Mesenchymal stem cell (in vitro differentiated cells and primary cell): ENCODE measurements around the gene LMNTD1. TPM values are rescaled to one million over a fixed set of nuclear protein-coding genes. Genes with fewer than 3 reads are reported as not detected.
A peak's percentile ranks its signal among the peaks of the same experiment; 100 is the strongest.
"Not testable (repeated sequence)": the region's sequence is repeated elsewhere in the genome, so short reads cannot be mapped to it uniquely, and the experiment has no call there.

Experiments
- DNase-seq: peaks from one replicate; pipeline ENCODE4 v3.0.0-alpha.2; 2013
- H2AFZ ChIP-seq: one replicate; pipeline ENCODE4 v1.6.1; 2013; ENCODE audit warnings: low read depth, mild to moderate bottlenecking, control low read depth, inconsistent platforms, low read length, moderate library complexity
- H2AK5ac ChIP-seq: 2 replicates; pipeline ENCODE4 v1.6.1; 2013; ENCODE audit warnings: low read length, moderate library complexity, mild to moderate bottlenecking, inconsistent platforms; ENCODE audit not compliant: severe bottlenecking
- H2BK120ac ChIP-seq: one replicate; pipeline ENCODE4 v1.6.1; 2013; ENCODE audit warnings: low read depth, mild to moderate bottlenecking, inconsistent platforms, low read length, moderate library complexity
- H2BK12ac ChIP-seq, 2 experiments: one replicate each; pipeline ENCODE4 v1.6.1; 2013; ENCODE audit warnings: inconsistent platforms in 2 of 2, low read length in 2 of 2, mild to moderate bottlenecking in 2 of 2, moderate library complexity in 2 of 2, control low read depth in 1 of 2
- H2BK15ac ChIP-seq: one replicate; pipeline ENCODE4 v1.6.1; 2013; ENCODE audit warnings: mild to moderate bottlenecking, low read depth, inconsistent platforms; ENCODE audit not compliant: poor library complexity, severe bottlenecking
- H2BK5ac ChIP-seq: 2 replicates; pipeline ENCODE4 v1.6.1; 2013; ENCODE audit warnings: low read depth, mild to moderate bottlenecking, low read length, control low read depth, inconsistent platforms; ENCODE audit not compliant: poor library complexity, severe bottlenecking
- H3K14ac ChIP-seq, 2 experiments: one replicate each; pipeline ENCODE4 v1.6.1; 2013; ENCODE audit warnings: inconsistent platforms in 2 of 2, low read length in 2 of 2, control low read depth in 1 of 2, mild to moderate bottlenecking in 1 of 2, moderate library complexity in 1 of 2
- H3K18ac ChIP-seq, 2 experiments: one replicate each; pipeline ENCODE4 v1.6.1; 2013; ENCODE audit warnings: inconsistent platforms in 2 of 2, low read length in 2 of 2, control low read depth in 1 of 2, low read depth in 1 of 2, mild to moderate bottlenecking in 1 of 2
- H3K23ac ChIP-seq, 2 experiments: one replicate each; pipeline ENCODE4 v1.6.1; 2013; ENCODE audit warnings: inconsistent platforms in 2 of 2, low read length in 2 of 2, mild to moderate bottlenecking in 2 of 2, moderate library complexity in 2 of 2, control low read depth in 1 of 2
- H3K27ac ChIP-seq: 2 replicates; pipeline ENCODE4 v1.5.1; 2013; ENCODE audit warnings: mild to moderate bottlenecking, moderate library complexity, low read length, control low read depth, inconsistent platforms; ENCODE audit not compliant: poor library complexity, severe bottlenecking
- H3K27me3 ChIP-seq, 2 experiments: 2 replicates each; pipeline versions ENCODE4 v1.6.1 to v1.7.0; 2013; ENCODE audit warnings: low read length in 2 of 2, mild to moderate bottlenecking in 2 of 2, moderate library complexity in 2 of 2, control low read depth in 1 of 2, inconsistent platforms in 1 of 2; ENCODE audit not compliant: control insufficient read depth in 1 of 2, insufficient read depth in 1 of 2
- H3K36me3 ChIP-seq, 2 experiments: 2 replicates each; pipeline versions ENCODE4 v1.6.1 to v1.7.0; 2013; ENCODE audit warnings: low read length in 2 of 2, control low read depth in 1 of 2, inconsistent platforms in 1 of 2, low read depth in 1 of 2, mild to moderate bottlenecking in 1 of 2; ENCODE audit not compliant: insufficient read depth in 2 of 2, control insufficient read depth in 1 of 2
- H3K4ac ChIP-seq, 2 experiments: one replicate each; pipeline ENCODE4 v1.6.1; 2013; ENCODE audit warnings: inconsistent platforms in 2 of 2, low read length in 2 of 2, mild to moderate bottlenecking in 2 of 2, moderate library complexity in 2 of 2, control low read depth in 1 of 2, low read depth in 1 of 2
- H3K4me1 ChIP-seq: 2 replicates; pipeline ENCODE4 v1.6.1; 2013; ENCODE audit warnings: low read depth, low read length, control low read depth; ENCODE audit not compliant: control insufficient read depth, insufficient read depth
- H3K4me2 ChIP-seq: 2 replicates; pipeline ENCODE4 v1.6.1; 2013; ENCODE audit warnings: low read length, mild to moderate bottlenecking, inconsistent platforms; ENCODE audit not compliant: poor library complexity, severe bottlenecking
- H3K4me3 ChIP-seq, 2 experiments: 2 replicates each; pipeline versions ENCODE4 v1.5.1 to v1.7.0; 2013; ENCODE audit warnings: low read length in 2 of 2, mild to moderate bottlenecking in 2 of 2, control low read depth in 1 of 2, low read depth in 1 of 2; ENCODE audit not compliant: insufficient read depth in 1 of 2
- H3K79me1 ChIP-seq: replicated peaks from 2 replicates; pipeline ENCODE4 v1.6.1; 2013; ENCODE audit warnings: mild to moderate bottlenecking, control low read depth, low read length, inconsistent platforms; ENCODE audit not compliant: poor library complexity, severe bottlenecking
- H3K9ac ChIP-seq: 2 replicates; pipeline ENCODE4 v1.7.0; 2013; ENCODE audit warnings: mild to moderate bottlenecking, low read length, moderate library complexity
- H3K9me3 ChIP-seq: 2 replicates; pipeline ENCODE4 v1.7.0; 2013; ENCODE audit warnings: mild to moderate bottlenecking, low read length; ENCODE audit not compliant: control insufficient read depth
- H4K8ac ChIP-seq: one replicate; pipeline ENCODE4 v1.6.1; 2013; ENCODE audit warnings: inconsistent platforms, mild to moderate bottlenecking, low read length, moderate library complexity
- H4K91ac ChIP-seq: one replicate; pipeline ENCODE4 v1.6.1; 2013; ENCODE audit warnings: mild to moderate bottlenecking, low read length, inconsistent platforms
- WGBS: methylation state at CpG from one replicate; pipeline ENCODE4 v1.1.7; 2013; ENCODE audit warnings: mixed read lengths; 5-methylcytosine and 5-hydroxymethylcytosine counted together
- small RNA-seq: library from polyadenylated mRNA; stranded (forward); fragments of <200 nt; extraction: miRNeasy Mini kit (QIAGEN cat#:217004); gene quantifications from one replicate; pipeline ENCODE3, GENCODE V24; 2013; ENCODE audit warnings: low read depth

The LMNTD1 gene

DNA sequence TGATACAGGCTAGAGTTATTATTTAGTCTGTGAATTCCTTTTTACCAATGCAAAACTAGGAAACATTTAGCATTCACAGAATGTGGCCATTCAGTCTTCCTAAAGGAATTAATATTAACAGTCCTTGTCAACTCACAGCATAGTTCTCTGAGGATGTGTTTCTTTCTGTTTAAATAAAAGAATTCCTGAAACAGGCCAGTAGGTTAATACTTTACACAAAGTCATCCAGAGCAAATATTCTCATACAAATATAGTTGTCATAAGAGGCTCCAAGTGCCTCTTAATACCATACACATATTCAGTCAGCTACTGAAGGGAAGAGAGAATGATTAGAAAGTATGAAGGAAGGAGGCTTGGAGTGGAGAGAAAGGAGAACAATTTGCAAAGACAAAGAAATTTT, 120.1 kb downstream of the LMNTD1 start:
- no peaks in the 10 kb centered on the region for H3K36me3 ChIP-seq
- no peak overlapping the region for H2BK120ac ChIP-seq
- H3K4me3 ChIP-seq = no peak overlapping the region
- H3K4me1 ChIP-seq = peaks cover 2% of the 10 kb centered on the region
- H3K9me3 ChIP-seq = no peaks in the 10 kb centered on the region
- DNase-seq = no peak
- H3K27ac ChIP-seq = peak overlapping the region; percentile 41
- H3K4me2 ChIP-seq = no peak overlapping the region
- no peak overlapping the region for H3K4ac ChIP-seq
- H3K23ac ChIP-seq = no peak overlapping the region
- H2BK12ac ChIP-seq = no peak overlapping the region
- H2AK5ac ChIP-seq = no peak overlapping the region
- H3K79me1 ChIP-seq = no peaks in the 10 kb centered on the region
- H2AFZ ChIP-seq = no peak overlapping the region
- peak overlapping the region; percentile 63 for H3K9ac ChIP-seq
- H2BK5ac ChIP-seq = no peak overlapping the region
- no peak overlapping the region for H4K91ac ChIP-seq
- no peak overlapping the region for H3K18ac ChIP-seq
- no peak overlapping the region for H4K8ac ChIP-seq
- H3K14ac ChIP-seq = no peak overlapping the region
- H3K27me3 ChIP-seq = no peaks in the 10 kb centered on the region
- H2BK15ac ChIP-seq = no peak overlapping the region

DNA sequence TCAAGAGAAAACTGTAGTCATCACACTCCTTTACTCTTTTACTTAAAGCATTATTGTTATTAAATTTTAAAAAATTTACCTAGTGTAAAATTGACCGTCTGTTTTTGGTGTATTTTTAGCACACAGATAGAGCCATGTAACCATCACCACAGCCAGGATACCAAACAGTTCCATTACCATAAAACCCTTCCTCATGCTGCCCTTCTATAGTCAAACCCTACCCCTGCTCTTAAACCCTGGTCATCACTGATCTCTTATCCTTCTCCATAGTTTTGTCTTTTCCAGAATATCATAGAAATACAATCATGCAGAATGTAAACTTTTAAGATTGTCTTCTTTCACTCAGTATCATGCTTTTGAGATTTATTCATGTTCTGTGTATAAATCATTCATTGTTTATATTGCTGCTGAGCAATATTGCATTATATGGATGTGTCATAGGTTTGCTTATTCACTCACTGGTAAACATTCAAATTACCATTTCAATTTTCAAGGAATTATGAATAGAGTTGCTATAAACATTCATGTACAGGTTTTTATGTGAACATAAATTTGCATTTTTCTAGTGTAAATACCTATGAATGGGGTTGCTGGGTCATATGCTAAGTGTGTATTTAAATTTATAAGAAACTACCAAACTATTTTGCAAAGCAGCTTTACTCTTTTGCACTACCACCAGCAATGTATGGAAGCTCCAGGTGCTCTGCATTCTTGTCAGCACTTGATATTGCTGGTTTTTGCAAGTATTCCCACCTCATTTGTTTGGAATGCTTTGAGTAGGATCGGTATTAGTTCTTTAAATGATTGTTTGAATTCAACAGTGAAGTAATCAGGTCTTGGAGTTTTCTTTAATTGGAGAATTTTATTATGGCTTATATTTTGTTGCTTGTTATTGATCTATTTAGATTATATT, 125.5 kb downstream of the LMNTD1 start:
- H3K27me3 ChIP-seq = no peaks in the 10 kb centered on the region
- no peak overlapping the region for H3K18ac ChIP-seq
- H2BK12ac ChIP-seq = no peak overlapping the region
- no peak for DNase-seq
- no peak overlapping the region for H3K4me2 ChIP-seq
- H3K4ac ChIP-seq = no peak overlapping the region
- no peaks in the 10 kb centered on the region for H3K79me1 ChIP-seq
- no peak overlapping the region for H3K9ac ChIP-seq
- no peak overlapping the region for H3K23ac ChIP-seq
- H4K91ac ChIP-seq = no peak overlapping the region
- no peaks in the 10 kb centered on the region for H3K4me1 ChIP-seq
- H2BK5ac ChIP-seq = no peak overlapping the region
- no peaks in the 10 kb centered on the region for H3K36me3 ChIP-seq
- no peak overlapping the region for H2AFZ ChIP-seq
- no peak overlapping the region for H2BK120ac ChIP-seq
- no peaks in the 10 kb centered on the region for H3K9me3 ChIP-seq
- no peak overlapping the region for H3K14ac ChIP-seq
- H3K27ac ChIP-seq = no peak overlapping the region
- no peak overlapping the region for H3K4me3 ChIP-seq
- 67% methylated on average over 2 of the region's 2 CpGs for WGBS
- no peak overlapping the region for H4K8ac ChIP-seq
- no peak overlapping the region for H2BK15ac ChIP-seq
- no peak overlapping the region for H2AK5ac ChIP-seq

DNA sequence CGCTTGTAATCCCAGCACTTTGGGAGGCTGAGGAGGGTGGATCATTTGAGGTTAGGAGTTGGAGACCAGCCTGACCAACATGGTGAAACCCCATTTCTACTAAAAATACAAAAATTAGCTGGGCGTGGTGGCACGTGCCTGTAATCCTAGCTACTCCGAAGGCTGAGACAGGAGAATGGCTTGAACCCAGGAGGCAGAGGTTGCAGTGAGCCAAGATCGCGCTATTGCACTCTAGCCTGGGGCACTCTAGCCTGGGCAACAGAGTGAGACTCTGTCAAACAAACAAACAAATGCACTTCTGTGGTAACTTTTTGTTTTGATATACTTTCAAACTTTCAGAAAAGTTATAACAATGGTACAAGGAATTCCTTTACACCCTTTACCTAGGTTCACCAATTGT, 126.3 kb downstream of the LMNTD1 start:
- not testable (repeated sequence) for H2BK5ac ChIP-seq, H3K79me1 ChIP-seq

More for the DNA sequence above, 126.3 kb downstream of the LMNTD1 start:
- not testable (repeated sequence) for H3K4me2 ChIP-seq, H3K9ac ChIP-seq, H3K23ac ChIP-seq, H3K9me3 ChIP-seq, H3K4me1 ChIP-seq, H2BK12ac ChIP-seq, H3K18ac ChIP-seq, H3K4me3 ChIP-seq, H2BK15ac ChIP-seq, DNase-seq, H2AFZ ChIP-seq, H3K27ac ChIP-seq, H2AK5ac ChIP-seq, H4K91ac ChIP-seq, H3K27me3 ChIP-seq, H4K8ac ChIP-seq, H2BK120ac ChIP-seq, H3K4ac ChIP-seq, H3K14ac ChIP-seq, H3K36me3 ChIP-seq
- WGBS = 100% methylated on average over 4 of the region's 6 CpGs

Small RNA genes lying within 50 kb of the gene (small RNA-seq; reads per million reads assigned to genes)
- not detected for gene TUBB4BP1
